HepG2 (cell line): ENCODE data around the gene FNDC3B. TPM values are rescaled to one million over a fixed set of nuclear protein-coding genes. Genes with fewer than 3 reads are reported as not detected.

ENCODE experiments used
- AGO1 ChIP-seq: fragments of 200-400 bp; formaldehyde crosslinking; IDR thresholded peaks from 2 replicates; pipeline ENCODE4 v1.6.1; 2017; ENCODE audit warnings: mild to moderate bottlenecking, low read depth, low read length, moderate library complexity; ENCODE audit not compliant: poor library complexity, severe bottlenecking
- FOXO1 ChIP-seq: sonication (generic); formaldehyde crosslinking; IDR thresholded peaks from 2 replicates; pipeline ENCODE4 v1.4.0; 2020; ENCODE audit warnings: missing genetic modification reagents
- IRF2 ChIP-seq: IDR thresholded peaks from 2 replicates; pipeline ENCODE4 v1.6.1; 2018; ENCODE audit warnings: missing genetic modification reagents, missing compliant biosample characterization
- MIER2 ChIP-seq: IDR thresholded peaks from 2 replicates; pipeline ENCODE4 v1.6.1; 2016; ENCODE audit warnings: missing biosample characterization, missing genetic modification reagents
- NONO ChIP-seq, 2 experiments: fragments of 450-650 bp in 1 of 2; sonication (generic) in 1 of 2; formaldehyde crosslinking in 1 of 2; IDR thresholded peaks in 1 of 2; conservative IDR thresholded peaks in 1 of 2; 2 replicates each; pipeline versions ENCODE4 v1.6.1 to v1.8.0; 2017 to 2022; ENCODE audit warnings: mild to moderate bottlenecking in 1 of 2, missing genetic modification reagents in 1 of 2, moderate library complexity in 1 of 2
- NR2F6 ChIP-seq, 2 experiments: IDR thresholded peaks; 2 replicates each; pipeline ENCODE4 v1.6.1; 2016; ENCODE audit warnings: antibody characterized with exemption in 1 of 2, mild to moderate bottlenecking in 1 of 2
- RARG ChIP-seq: sonication (generic); formaldehyde crosslinking; IDR thresholded peaks from 2 replicates; pipeline ENCODE4 v1.4.0; 2020; ENCODE audit warnings: low read depth, mild to moderate bottlenecking, missing genetic modification reagents
- RBM39 ChIP-seq: fragments of 200-400 bp; formaldehyde crosslinking; IDR thresholded peaks from one replicate; pipeline ENCODE4 v1.6.1; 2018; ENCODE audit warnings: antibody characterized with exemption, mild to moderate bottlenecking, low read depth, low read length; ENCODE audit not compliant: poor library complexity, severe bottlenecking
- ZFP41 ChIP-seq: sonication (generic); formaldehyde crosslinking; IDR thresholded peaks from 2 replicates; pipeline ENCODE4 v1.4.0; 2020; ENCODE audit warnings: mild to moderate bottlenecking, missing genetic modification reagents, borderline replicate concordance
- ZNF256 ChIP-seq: sonication (generic); formaldehyde crosslinking; conservative IDR thresholded peaks from 2 replicates; pipeline ENCODE4 v1.4.0; 2020; ENCODE audit warnings: missing genetic modification reagents
- ZNF44 ChIP-seq: sonication (generic); formaldehyde crosslinking; IDR thresholded peaks from 2 replicates; pipeline ENCODE4 v1.5.1; 2020; ENCODE audit warnings: mild to moderate bottlenecking, missing genetic modification reagents
- ZNF441 ChIP-seq: sonication (generic); formaldehyde crosslinking; IDR thresholded peaks from 2 replicates; pipeline ENCODE4 v1.7.0; 2021; ENCODE audit warnings: missing genetic modification reagents, borderline replicate concordance
- polyA plus RNA-seq, 8 experiments: library from polyadenylated mRNA; depleted of rRNA in 3 of 8; stranded (reverse) in 7 of 8; unstranded in 1 of 8; fragments of >200 nt; fragmentation: Illumina TruSeq in 4 of 8; extraction: Trizol in 4 of 8; gene quantifications; 2 replicates each; pipeline versions ENCODE4 v1.2.1 to v1.2.3, GENCODE V29; 2011 to 2016; ENCODE audit warnings: low read depth in 4 of 8, missing spikeins in 1 of 8, mixed read lengths in 1 of 8; ENCODE audit not compliant: insufficient read depth in 1 of 8
- total RNA-seq, 5 experiments: library from RNA; depleted of rRNA; stranded (reverse); fragments of >200 nt; fragmentation: Illumina TruSeq; extraction: Trizol; gene quantifications; 2 replicates each; pipeline ENCODE4 v1.2.3, GENCODE V29; 2016; ENCODE audit warnings: low read depth in 1 of 5
- TF ChIP-seq, protein P1 (sequence below): sonication (generic); formaldehyde crosslinking; IDR thresholded peaks from 2 replicates; pipeline ENCODE4 v1.4.0; 2020; ENCODE audit warnings: missing genetic modification reagents
- TF ChIP-seq, protein P2 (sequence below): sonication (generic); formaldehyde crosslinking; conservative IDR thresholded peaks from 2 replicates; pipeline ENCODE4 v1.4.0; 2020; ENCODE audit warnings: missing genetic modification reagents
- TF ChIP-seq, protein P3 (sequence below), 2 experiments: sonication (generic) in 1 of 2; formaldehyde crosslinking in 1 of 2; IDR thresholded peaks; 2 replicates each; pipeline versions ENCODE4 v1.4.0 to v1.6.1; 2016 to 2020; ENCODE audit warnings: borderline replicate concordance in 1 of 2, low read depth in 1 of 2, mild to moderate bottlenecking in 1 of 2, missing genetic modification reagents in 1 of 2
- TF ChIP-seq, protein P4 (sequence below): IDR thresholded peaks from 2 replicates; pipeline ENCODE4 v1.6.1; 2016; ENCODE audit warnings: mild to moderate bottlenecking, missing biosample characterization, missing genetic modification reagents
- TF ChIP-seq, protein P5 (sequence below): IDR thresholded peaks from 2 replicates; pipeline ENCODE4 v1.6.1; 2016; ENCODE audit warnings: missing genetic modification reagents, missing compliant biosample characterization

Gene FNDC3B
- total and polyA plus RNA-seq, 2 of the 13 experiments (the other 11 are each of a cell fraction or from before 2014, with no cell fraction given): 74.8 to 103 TPM

DNA sequence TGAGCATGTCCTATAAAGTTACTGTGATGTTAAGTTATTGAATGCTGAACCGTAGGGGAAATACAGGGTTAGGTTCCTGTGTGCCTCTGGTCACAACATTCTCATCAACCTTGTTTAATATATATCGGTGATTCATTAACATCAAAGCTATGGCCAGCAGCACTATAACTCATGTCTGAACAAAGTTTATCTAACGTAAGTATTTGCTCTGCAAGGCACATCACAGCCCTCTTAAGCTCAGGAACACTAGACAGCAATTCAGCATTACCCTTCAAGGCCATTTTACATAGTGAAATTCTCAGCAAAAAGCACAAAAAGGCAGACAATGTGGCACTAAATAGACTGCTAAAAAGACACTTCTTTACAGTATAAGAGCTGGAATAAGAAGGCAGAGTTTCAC lies 48.2 kb upstream of the FNDC3B start (continued):
- TF ChIP-seq, protein P1, sequence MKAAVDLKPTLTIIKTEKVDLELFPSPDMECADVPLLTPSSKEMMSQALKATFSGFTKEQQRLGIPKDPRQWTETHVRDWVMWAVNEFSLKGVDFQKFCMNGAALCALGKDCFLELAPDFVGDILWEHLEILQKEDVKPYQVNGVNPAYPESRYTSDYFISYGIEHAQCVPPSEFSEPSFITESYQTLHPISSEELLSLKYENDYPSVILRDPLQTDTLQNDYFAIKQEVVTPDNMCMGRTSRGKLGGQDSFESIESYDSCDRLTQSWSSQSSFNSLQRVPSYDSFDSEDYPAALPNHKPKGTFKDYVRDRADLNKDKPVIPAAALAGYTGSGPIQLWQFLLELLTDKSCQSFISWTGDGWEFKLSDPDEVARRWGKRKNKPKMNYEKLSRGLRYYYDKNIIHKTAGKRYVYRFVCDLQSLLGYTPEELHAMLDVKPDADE (CRISPR knock-in tag): no peak
- 0 out of 2 replicates have a peak, but pooled peaks have one; percentile 42 for TF ChIP-seq ZNF44 (CRISPR knock-in tag)
- no peak for TF ChIP-seq ZNF441 (CRISPR knock-in tag)
- no peak for TF ChIP-seq MIER2
- TF ChIP-seq, protein P2, sequence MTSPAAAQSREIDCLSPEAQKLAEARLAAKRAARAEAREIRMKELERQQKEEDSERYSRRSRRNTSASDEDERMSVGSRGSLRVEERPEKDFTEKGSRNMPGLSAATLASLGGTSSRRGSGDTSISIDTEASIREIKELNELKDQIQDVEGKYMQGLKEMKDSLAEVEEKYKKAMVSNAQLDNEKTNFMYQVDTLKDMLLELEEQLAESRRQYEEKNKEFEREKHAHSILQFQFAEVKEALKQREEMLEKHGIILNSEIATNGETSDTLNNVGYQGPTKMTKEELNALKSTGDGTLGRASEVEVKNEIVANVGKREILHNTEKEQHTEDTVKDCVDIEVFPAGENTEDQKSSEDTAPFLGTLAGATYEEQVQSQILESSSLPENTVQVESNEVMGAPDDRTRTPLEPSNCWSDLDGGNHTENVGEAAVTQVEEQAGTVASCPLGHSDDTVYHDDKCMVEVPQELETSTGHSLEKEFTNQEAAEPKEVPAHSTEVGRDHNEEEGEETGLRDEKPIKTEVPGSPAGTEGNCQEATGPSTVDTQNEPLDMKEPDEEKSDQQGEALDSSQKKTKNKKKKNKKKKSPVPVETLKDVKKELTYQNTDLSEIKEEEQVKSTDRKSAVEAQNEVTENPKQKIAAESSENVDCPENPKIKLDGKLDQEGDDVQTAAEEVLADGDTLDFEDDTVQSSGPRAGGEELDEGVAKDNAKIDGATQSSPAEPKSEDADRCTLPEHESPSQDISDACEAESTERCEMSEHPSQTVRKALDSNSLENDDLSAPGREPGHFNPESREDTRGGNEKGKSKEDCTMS: no peak
- no peak for TF ChIP-seq ZFP41 (CRISPR knock-in tag)
- TF ChIP-seq, protein P3, sequence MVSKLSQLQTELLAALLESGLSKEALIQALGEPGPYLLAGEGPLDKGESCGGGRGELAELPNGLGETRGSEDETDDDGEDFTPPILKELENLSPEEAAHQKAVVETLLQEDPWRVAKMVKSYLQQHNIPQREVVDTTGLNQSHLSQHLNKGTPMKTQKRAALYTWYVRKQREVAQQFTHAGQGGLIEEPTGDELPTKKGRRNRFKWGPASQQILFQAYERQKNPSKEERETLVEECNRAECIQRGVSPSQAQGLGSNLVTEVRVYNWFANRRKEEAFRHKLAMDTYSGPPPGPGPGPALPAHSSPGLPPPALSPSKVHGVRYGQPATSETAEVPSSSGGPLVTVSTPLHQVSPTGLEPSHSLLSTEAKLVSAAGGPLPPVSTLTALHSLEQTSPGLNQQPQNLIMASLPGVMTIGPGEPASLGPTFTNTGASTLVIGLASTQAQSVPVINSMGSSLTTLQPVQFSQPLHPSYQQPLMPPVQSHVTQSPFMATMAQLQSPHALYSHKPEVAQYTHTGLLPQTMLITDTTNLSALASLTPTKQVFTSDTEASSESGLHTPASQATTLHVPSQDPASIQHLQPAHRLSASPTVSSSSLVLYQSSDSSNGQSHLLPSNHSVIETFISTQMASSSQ (IDR thresholded peaks at IDR 0.05; ENCODE audit: low read depth): peak; percentile 57
- TF ChIP-seq, protein P3 (CRISPR knock-in tag; IDR thresholded peaks at IDR 0.05; ENCODE audit: borderline replicate concordance): peak; percentile 61; the same call in 1 of the 2 replicates
- peak; percentile 44; the same call in 1 of the 2 replicates for TF ChIP-seq FOXO1
- TF ChIP-seq RARG: no peak
- TF ChIP-seq IRF2 (CRISPR knock-in tag): 0 out of 2 replicates have a peak, but pooled peaks have one; percentile 17
- TF ChIP-seq AGO1: no peak
- TF ChIP-seq NR2F6 (IDR thresholded peaks at IDR 0.05): peak; percentile 61
- TF ChIP-seq NR2F6 (CRISPR knock-in tag; IDR thresholded peaks at IDR 0.05): peak; percentile 78
- no peak for TF ChIP-seq RBM39
- TF ChIP-seq, protein P4, sequence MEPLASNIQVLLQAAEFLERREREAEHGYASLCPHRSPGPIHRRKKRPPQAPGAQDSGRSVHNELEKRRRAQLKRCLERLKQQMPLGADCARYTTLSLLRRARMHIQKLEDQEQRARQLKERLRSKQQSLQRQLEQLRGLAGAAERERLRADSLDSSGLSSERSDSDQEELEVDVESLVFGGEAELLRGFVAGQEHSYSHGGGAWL: no peak
- TF ChIP-seq, protein P5, sequence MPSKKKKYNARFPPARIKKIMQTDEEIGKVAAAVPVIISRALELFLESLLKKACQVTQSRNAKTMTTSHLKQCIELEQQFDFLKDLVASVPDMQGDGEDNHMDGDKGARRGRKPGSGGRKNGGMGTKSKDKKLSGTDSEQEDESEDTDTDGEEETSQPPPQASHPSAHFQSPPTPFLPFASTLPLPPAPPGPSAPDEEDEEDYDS (CRISPR knock-in tag): peak; percentile 40; the same call in 1 of the 2 replicates
- TF ChIP-seq ZNF256 (CRISPR knock-in tag): no peak
- TF ChIP-seq NONO (IDR thresholded peaks at IDR 0.05): no peak
- no peak for TF ChIP-seq NONO (CRISPR knock-in tag; conservative IDR thresholded peaks at IDR 0.05)
